OCI-LY3 (cell line): ENCODE measurements around the gene CACNA1C.

Experiments
- H2AFZ ChIP-seq: fragments of 200-600, 300-600 bp; shearing (Covaris generic); 2 replicates; pipeline ENCODE4 v1.6.0; 2014; ENCODE audit warnings: antibody characterized with exemption, low read depth, low read length
- H3K27ac ChIP-seq: fragments of 200-600, 300-600 bp; sonication (generic); 2 replicates; pipeline ENCODE4 v1.5.1; 2014; ENCODE audit warnings: mild to moderate bottlenecking, low read length, moderate library complexity, mixed read lengths
- H3K27me3 ChIP-seq: fragments of 200-600, 300-600 bp; sonication (generic); 2 replicates; pipeline ENCODE4 v1.6.1; 2014; ENCODE audit warnings: low read depth, low read length, mixed read lengths
- H3K36me3 ChIP-seq: fragments of 200-600, 300-600 bp; sonication (generic); replicated peaks from 2 replicates; pipeline ENCODE3; 2014; ENCODE audit warnings: low read depth, low read length, mixed read lengths
- H3K4me1 ChIP-seq: fragments of 300-600, 200-600 bp; sonication (generic); 2 replicates; pipeline ENCODE4 v1.6.1; 2014; ENCODE audit warnings: low read length, mixed read lengths
- H3K4me2 ChIP-seq: fragments of 200-600, 300-600 bp; sonication (generic); 2 replicates; pipeline ENCODE4 v1.6.1; 2014; ENCODE audit warnings: low read length, mixed read lengths
- H3K4me3 ChIP-seq: fragments of 300-600, 200-600 bp; sonication (generic); 2 replicates; pipeline ENCODE4 v1.5.1; 2014; ENCODE audit warnings: antibody characterized with exemption, mild to moderate bottlenecking, low read length, moderate library complexity
- H3K79me2 ChIP-seq: fragments of 300-600, 200-600 bp; shearing (Covaris generic); 2 replicates; pipeline ENCODE4 v1.6.1; 2014; ENCODE audit warnings: mild to moderate bottlenecking, low read length, mixed read lengths
- H3K9ac ChIP-seq: fragments of 300-600, 200-600 bp; shearing (Covaris generic); 2 replicates; pipeline ENCODE4 v1.6.0; 2014; ENCODE audit warnings: mild to moderate bottlenecking, low read length, moderate library complexity
- H3K9me3 ChIP-seq: fragments of 200-600, 300-600 bp; shearing (Covaris generic); 2 replicates; pipeline ENCODE4 v1.6.1; 2014; ENCODE audit warnings: low read length, mixed read lengths; ENCODE audit not compliant: insufficient read depth
- H4K20me1 ChIP-seq: fragments of 200-600, 300-600 bp; sonication (generic); 2 replicates; pipeline ENCODE4 v1.6.1; 2016; ENCODE audit warnings: low read length, mixed read lengths; ENCODE audit not compliant: insufficient read depth
- EZH2phosphoT487 ChIP-seq: fragments of 200-600 bp; shearing (Covaris generic); IDR thresholded peaks from 2 replicates; pipeline ENCODE4 v1.6.1; 2018; ENCODE audit warnings: antibody characterized with exemption, mixed run types, low read depth
- TF ChIP-seq, protein P1 (sequence below): fragments of 200-600, 300-600 bp; sonication (generic); IDR thresholded peaks from 2 replicates; pipeline ENCODE4 v1.5.1; 2014; ENCODE audit warnings: antibody characterized with exemption, low read length, low read depth

The CACNA1C gene

GRCh38 chr12:2618291-2618995, 565.7 kb downstream of the CACNA1C start:
- H2AFZ ChIP-seq: no peak overlapping the region
- H3K9me3 ChIP-seq: no peaks in the 10 kb centered on the region
- H3K9ac ChIP-seq: no peak overlapping the region
- peaks cover 12% of the 10 kb centered on the region for H3K4me1 ChIP-seq
- no peak overlapping the region for H3K27ac ChIP-seq
- H4K20me1 ChIP-seq: no peaks in the 10 kb centered on the region
- H3K4me2 ChIP-seq: no peak overlapping the region
- TF ChIP-seq EZH2phosphoT487: no peak
- TF ChIP-seq, protein P1, sequence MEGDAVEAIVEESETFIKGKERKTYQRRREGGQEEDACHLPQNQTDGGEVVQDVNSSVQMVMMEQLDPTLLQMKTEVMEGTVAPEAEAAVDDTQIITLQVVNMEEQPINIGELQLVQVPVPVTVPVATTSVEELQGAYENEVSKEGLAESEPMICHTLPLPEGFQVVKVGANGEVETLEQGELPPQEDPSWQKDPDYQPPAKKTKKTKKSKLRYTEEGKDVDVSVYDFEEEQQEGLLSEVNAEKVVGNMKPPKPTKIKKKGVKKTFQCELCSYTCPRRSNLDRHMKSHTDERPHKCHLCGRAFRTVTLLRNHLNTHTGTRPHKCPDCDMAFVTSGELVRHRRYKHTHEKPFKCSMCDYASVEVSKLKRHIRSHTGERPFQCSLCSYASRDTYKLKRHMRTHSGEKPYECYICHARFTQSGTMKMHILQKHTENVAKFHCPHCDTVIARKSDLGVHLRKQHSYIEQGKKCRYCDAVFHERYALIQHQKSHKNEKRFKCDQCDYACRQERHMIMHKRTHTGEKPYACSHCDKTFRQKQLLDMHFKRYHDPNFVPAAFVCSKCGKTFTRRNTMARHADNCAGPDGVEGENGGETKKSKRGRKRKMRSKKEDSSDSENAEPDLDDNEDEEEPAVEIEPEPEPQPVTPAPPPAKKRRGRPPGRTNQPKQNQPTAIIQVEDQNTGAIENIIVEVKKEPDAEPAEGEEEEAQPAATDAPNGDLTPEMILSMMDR: no peak
- H3K4me3 ChIP-seq: no peak overlapping the region
- no peaks in the 10 kb centered on the region for H3K79me2 ChIP-seq
- H3K27me3 ChIP-seq: peaks cover 34% of the 10 kb centered on the region
- H3K36me3 ChIP-seq: no peaks in the 10 kb centered on the region

DNA sequence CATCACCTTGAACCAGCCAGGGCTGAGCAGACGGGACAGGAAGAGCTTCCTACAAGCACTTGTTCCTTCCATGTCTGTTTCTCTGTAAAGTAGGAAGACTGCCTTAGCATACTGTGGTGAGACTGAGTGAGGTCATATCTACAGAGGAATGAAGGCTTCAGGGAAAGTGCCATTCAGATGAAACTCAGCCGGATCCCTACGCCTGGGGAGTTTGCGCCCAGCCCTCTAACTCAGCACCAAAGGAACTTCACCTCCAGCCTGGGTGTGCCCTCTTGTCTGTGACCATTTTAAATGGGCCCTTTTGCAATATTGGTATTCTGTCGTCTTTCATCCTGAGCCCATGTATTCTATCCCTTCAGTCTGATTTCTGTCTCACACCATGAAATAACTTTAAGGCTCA, 566.3 kb downstream of the CACNA1C start:
- Histone ChIP-seq H3K4me1 (peaks cover 6% of the 10 kb centered on the region), H3K79me2 (no peaks in the 10 kb centered on the region), H3K4me3 (no peak overlapping the region), H4K20me1 (no peaks in the 10 kb centered on the region), H3K27ac (no peak overlapping the region), H3K4me2 (no peak overlapping the region), H3K9ac (no peak overlapping the region), H3K9me3 (no peaks in the 10 kb centered on the region), H3K36me3 (no peaks in the 10 kb centered on the region), H3K27me3 (peaks cover 41% of the 10 kb centered on the region), H2AFZ (no peak overlapping the region)
- TF ChIP-seq, protein P1: no peak
- TF ChIP-seq EZH2phosphoT487: no peak

GRCh38 chr12:2622460-2622859, 569.7 kb downstream of the CACNA1C start:
- Histone ChIP-seq H3K79me2 (no peaks in the 10 kb centered on the region), H3K9ac (no peak overlapping the region), H2AFZ (no peak overlapping the region), H3K9me3 (no peaks in the 10 kb centered on the region), H3K27ac (no peak overlapping the region), H3K4me1 (peaks cover 16% of the 10 kb centered on the region), H3K4me2 (no peak overlapping the region), H3K36me3 (no peaks in the 10 kb centered on the region), H3K4me3 (no peak overlapping the region), H3K27me3 (peaks cover 38% of the 10 kb centered on the region), H4K20me1 (no peaks in the 10 kb centered on the region)
- TF ChIP-seq, protein P1: no peak
- no peak for TF ChIP-seq EZH2phosphoT487

GRCh38 chr12:2623472-2623871, 570.7 kb downstream of the CACNA1C start:
- no peaks in the 10 kb centered on the region for H4K20me1 ChIP-seq
- H3K79me2 ChIP-seq: no peaks in the 10 kb centered on the region
- H3K4me2 ChIP-seq: no peak overlapping the region
- no peak overlapping the region for H3K27ac ChIP-seq
- peaks cover 38% of the 10 kb centered on the region for H3K27me3 ChIP-seq
- H3K4me1 ChIP-seq: peaks cover 23% of the 10 kb centered on the region
- H3K36me3 ChIP-seq: no peaks in the 10 kb centered on the region
- H3K9me3 ChIP-seq: no peaks in the 10 kb centered on the region
- H3K9ac ChIP-seq: no peak overlapping the region
- H2AFZ ChIP-seq: no peak overlapping the region
- no peak overlapping the region for H3K4me3 ChIP-seq
- TF ChIP-seq, protein P1: no peak
- no peak for TF ChIP-seq EZH2phosphoT487
